Measurements from ENCODE around the gene ADGRL3.

The ADGRL3 gene

GRCh38 chr4:61995717-61996340, 795.7 kb downstream of the ADGRL3 start:
- no peak overlapping the region for H3K4me3 ChIP-seq (ENCODE audit: insufficient read depth, low read depth, low read length)
- H3K36me3 ChIP-seq (ENCODE audit: control insufficient read depth, insufficient read depth, low read length) = no peaks in the 10 kb centered on the region
- H3K9me3 ChIP-seq (ENCODE audit: control insufficient read depth, low read length) = no peaks in the 10 kb centered on the region
- H3K27me3 ChIP-seq (ENCODE audit: control insufficient read depth, insufficient read depth, low read length, poor library complexity, severe bottlenecking) = no peaks in the 10 kb centered on the region
- H3K27ac ChIP-seq (ENCODE audit: insufficient read depth, low read depth, low read length, poor library complexity, severe bottlenecking) = no peak overlapping the region
- H3K4me1 ChIP-seq (ENCODE audit: control insufficient read depth, insufficient read depth, low read length) = no peaks in the 10 kb centered on the region
- 86 to 95% methylated on average over 2 of the region's 2 CpGs for WGBS, 2 experiments

GRCh38 chr4:61996943-61997342, 796.8 kb downstream of the ADGRL3 start:
- Histone ChIP-seq H3K36me3 (ENCODE audit: control insufficient read depth, insufficient read depth, low read length) (no peaks in the 10 kb centered on the region), H3K9me3 (ENCODE audit: control insufficient read depth, low read length) (no peaks in the 10 kb centered on the region), H3K27ac (ENCODE audit: insufficient read depth, low read depth, low read length, poor library complexity, severe bottlenecking) (no peak overlapping the region), H3K4me3 (ENCODE audit: insufficient read depth, low read depth, low read length) (no peak overlapping the region), H3K4me1 (ENCODE audit: control insufficient read depth, insufficient read depth, low read length) (no peaks in the 10 kb centered on the region), H3K27me3 (ENCODE audit: control insufficient read depth, insufficient read depth, low read length, poor library complexity, severe bottlenecking) (no peaks in the 10 kb centered on the region)
- no CpG with 5 or more reads among the region's 1 CpG for WGBS, 2 experiments

- no peak overlapping the region for H3K4me3 ChIP-seq (ENCODE audit: insufficient read depth, low read depth, low read length)
- no peaks in the 10 kb centered on the region for H3K36me3 ChIP-seq (ENCODE audit: control insufficient read depth, insufficient read depth, low read length)
- H3K27me3 ChIP-seq (ENCODE audit: control insufficient read depth, insufficient read depth, low read length, poor library complexity, severe bottlenecking) = no peaks in the 10 kb centered on the region
- H3K27ac ChIP-seq (ENCODE audit: insufficient read depth, low read depth, low read length, poor library complexity, severe bottlenecking) = no peak overlapping the region
- H3K9me3 ChIP-seq (ENCODE audit: control insufficient read depth, low read length) = no peaks in the 10 kb centered on the region
- WGBS, 2 experiments = 92 to 97% methylated on average over 2 of the region's 2 CpGs
- no peaks in the 10 kb centered on the region for H3K4me1 ChIP-seq (ENCODE audit: control insufficient read depth, insufficient read depth, low read length)
Observed at GRCh38 chr4:61997831-61998230, 797.7 kb downstream of the ADGRL3 start.

GRCh38 chr4:62003695-62004094, 803.6 kb downstream of the ADGRL3 start:
- no peaks in the 10 kb centered on the region for H3K36me3 ChIP-seq (ENCODE audit: control insufficient read depth, insufficient read depth, low read length)
- 100% methylated on average over 1 of the region's 1 CpG; no CpG with 5 or more reads in 1 of the 2 experiments for WGBS, 2 experiments
- no peaks in the 10 kb centered on the region for H3K27me3 ChIP-seq (ENCODE audit: control insufficient read depth, insufficient read depth, low read length, poor library complexity, severe bottlenecking)
- H3K27ac ChIP-seq (ENCODE audit: insufficient read depth, low read depth, low read length, poor library complexity, severe bottlenecking) = no peak overlapping the region
- no peaks in the 10 kb centered on the region for H3K4me1 ChIP-seq (ENCODE audit: control insufficient read depth, insufficient read depth, low read length)
- no peaks in the 10 kb centered on the region for H3K9me3 ChIP-seq (ENCODE audit: control insufficient read depth, low read length)
- no peak overlapping the region for H3K4me3 ChIP-seq (ENCODE audit: insufficient read depth, low read depth, low read length)

DNA sequence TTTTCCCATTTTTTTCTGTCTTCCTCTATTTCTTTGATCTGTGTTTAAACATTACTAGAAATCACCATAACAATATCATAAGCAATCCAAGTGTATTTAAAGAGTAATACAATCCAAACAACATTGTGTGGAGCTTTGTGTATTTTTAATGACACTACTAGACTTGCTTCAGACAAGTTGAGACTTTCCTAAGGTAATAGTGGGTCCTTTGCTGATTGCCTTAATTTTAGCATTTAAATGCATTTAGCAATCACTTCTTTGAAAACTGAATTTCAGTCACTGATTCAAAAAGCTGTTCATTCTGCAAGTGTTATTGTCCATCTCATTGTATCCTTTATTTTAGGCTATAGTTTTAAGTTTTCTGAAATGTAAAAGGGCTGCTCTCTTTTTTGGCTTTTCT, 804.8 kb downstream of the ADGRL3 start:
- Histone ChIP-seq H3K36me3 (ENCODE audit: control insufficient read depth, insufficient read depth, low read length) (no peaks in the 10 kb centered on the region), H3K4me1 (ENCODE audit: control insufficient read depth, insufficient read depth, low read length) (no peaks in the 10 kb centered on the region), H3K4me3 (ENCODE audit: insufficient read depth, low read depth, low read length) (no peak overlapping the region), H3K27me3 (ENCODE audit: control insufficient read depth, insufficient read depth, low read length, poor library complexity, severe bottlenecking) (no peaks in the 10 kb centered on the region), H3K27ac (ENCODE audit: insufficient read depth, low read depth, low read length, poor library complexity, severe bottlenecking) (no peak overlapping the region), H3K9me3 (ENCODE audit: control insufficient read depth, low read length) (no peaks in the 10 kb centered on the region)

- no peaks in the 10 kb centered on the region for H3K9me3 ChIP-seq (ENCODE audit: control insufficient read depth, low read length)
- H3K36me3 ChIP-seq (ENCODE audit: control insufficient read depth, insufficient read depth, low read length) = no peaks in the 10 kb centered on the region
- WGBS, 2 experiments = 69 to 71% methylated on average over 5 of the region's 5 CpGs
- H3K4me1 ChIP-seq (ENCODE audit: control insufficient read depth, insufficient read depth, low read length) = no peaks in the 10 kb centered on the region
- no peak overlapping the region for H3K4me3 ChIP-seq (ENCODE audit: insufficient read depth, low read depth, low read length)
- H3K27ac ChIP-seq (ENCODE audit: insufficient read depth, low read depth, low read length, poor library complexity, severe bottlenecking) = no peak overlapping the region
- H3K27me3 ChIP-seq (ENCODE audit: control insufficient read depth, insufficient read depth, low read length, poor library complexity, severe bottlenecking) = no peaks in the 10 kb centered on the region
Observed at GRCh38 chr4:62006108-62006507, 806.0 kb downstream of the ADGRL3 start.

DNA sequence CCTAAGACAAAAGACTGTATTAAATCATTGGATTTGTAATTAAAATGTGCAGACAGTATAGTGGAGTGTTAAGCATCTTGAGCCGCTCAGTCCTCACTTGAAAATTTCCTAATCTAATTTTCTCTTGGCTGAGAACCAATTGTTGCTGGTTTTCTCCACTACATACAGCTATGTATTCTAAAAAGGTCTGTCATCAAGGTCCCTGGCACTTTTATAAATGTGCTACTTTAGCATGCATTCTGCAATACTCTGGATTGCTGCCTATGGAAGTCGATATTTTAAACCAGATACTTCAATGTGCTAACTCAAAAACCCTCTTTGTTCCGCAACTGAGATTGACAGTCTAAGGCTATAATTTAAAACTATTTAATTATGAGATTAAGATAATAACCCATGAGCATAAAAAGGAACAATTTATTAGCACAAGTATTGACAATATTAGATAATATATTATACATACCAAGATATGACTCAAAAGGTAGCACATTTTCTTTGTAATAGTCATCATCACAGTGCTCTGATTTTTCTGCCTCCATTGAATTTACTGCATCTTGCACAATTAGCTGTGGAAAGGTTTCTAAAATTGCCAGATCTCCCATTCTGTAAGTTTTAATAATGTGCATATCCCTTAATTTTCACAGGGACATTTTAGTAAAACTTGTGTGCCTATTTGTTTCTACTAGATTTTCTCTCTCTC, 815.1 kb downstream of the ADGRL3 start:
- Histone ChIP-seq H3K27ac (ENCODE audit: insufficient read depth, low read depth, low read length, poor library complexity, severe bottlenecking) (no peak overlapping the region), H3K36me3 (ENCODE audit: control insufficient read depth, insufficient read depth, low read length) (no peaks in the 10 kb centered on the region), H3K9me3 (ENCODE audit: control insufficient read depth, low read length) (no peaks in the 10 kb centered on the region), H3K27me3 (ENCODE audit: control insufficient read depth, insufficient read depth, low read length, poor library complexity, severe bottlenecking) (no peaks in the 10 kb centered on the region), H3K4me1 (ENCODE audit: control insufficient read depth, insufficient read depth, low read length) (no peaks in the 10 kb centered on the region), H3K4me3 (ENCODE audit: insufficient read depth, low read depth, low read length) (no peak overlapping the region)
- WGBS, 2 experiments = 78 to 85% methylated on average over 2 of the region's 3 CpGs

GRCh38 chr4:62018537-62018936, 818.4 kb downstream of the ADGRL3 start:
- H3K4me1 ChIP-seq (ENCODE audit: control insufficient read depth, insufficient read depth, low read length) = no peaks in the 10 kb centered on the region
- no peaks in the 10 kb centered on the region for H3K36me3 ChIP-seq (ENCODE audit: control insufficient read depth, insufficient read depth, low read length)
- WGBS, 2 experiments = 88 to 91% methylated on average over 4 of the region's 4 CpGs
- H3K9me3 ChIP-seq (ENCODE audit: control insufficient read depth, low read length) = no peaks in the 10 kb centered on the region
- no peak overlapping the region for H3K27ac ChIP-seq (ENCODE audit: insufficient read depth, low read depth, low read length, poor library complexity, severe bottlenecking)
- no peaks in the 10 kb centered on the region for H3K27me3 ChIP-seq (ENCODE audit: control insufficient read depth, insufficient read depth, low read length, poor library complexity, severe bottlenecking)
- H3K4me3 ChIP-seq (ENCODE audit: insufficient read depth, low read depth, low read length) = no peak overlapping the region

GRCh38 chr4:62023633-62024032, 823.5 kb downstream of the ADGRL3 start:
- no peak overlapping the region for H3K27ac ChIP-seq (ENCODE audit: insufficient read depth, low read depth, low read length, poor library complexity, severe bottlenecking)
- H3K9me3 ChIP-seq (ENCODE audit: control insufficient read depth, low read length) = no peaks in the 10 kb centered on the region
- H3K4me3 ChIP-seq (ENCODE audit: insufficient read depth, low read depth, low read length) = no peak overlapping the region
- H3K27me3 ChIP-seq (ENCODE audit: control insufficient read depth, insufficient read depth, low read length, poor library complexity, severe bottlenecking) = no peaks in the 10 kb centered on the region
- H3K36me3 ChIP-seq (ENCODE audit: control insufficient read depth, insufficient read depth, low read length) = no peaks in the 10 kb centered on the region
- no peaks in the 10 kb centered on the region for H3K4me1 ChIP-seq (ENCODE audit: control insufficient read depth, insufficient read depth, low read length)
- 84% methylated on average over 3 of the region's 3 CpGs; no CpG with 5 or more reads in 1 of the 2 experiments for WGBS, 2 experiments

DNA sequence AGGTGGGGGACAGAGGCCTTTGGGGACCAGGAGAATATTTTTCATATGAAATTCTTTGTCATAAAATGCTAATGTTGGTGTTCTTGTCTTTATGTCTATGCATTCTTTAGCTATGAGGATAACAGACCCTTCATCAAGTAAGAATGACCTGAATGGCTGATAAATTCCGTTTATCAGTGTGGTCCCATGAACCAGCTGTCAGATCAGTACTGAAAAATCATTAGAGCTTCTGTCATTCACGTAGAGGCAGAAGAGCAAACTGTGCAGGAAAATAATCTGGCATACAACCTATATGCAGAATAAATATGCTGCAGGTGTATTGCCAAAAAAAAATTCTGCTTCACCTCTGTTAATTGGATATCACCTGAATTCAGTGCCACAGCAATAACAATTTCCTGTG, 828.6 kb downstream of the ADGRL3 start:
- no peaks in the 10 kb centered on the region for H3K9me3 ChIP-seq (ENCODE audit: control insufficient read depth, low read length)
- no peaks in the 10 kb centered on the region for H3K27me3 ChIP-seq (ENCODE audit: control insufficient read depth, insufficient read depth, low read length, poor library complexity, severe bottlenecking)
- H3K27ac ChIP-seq (ENCODE audit: insufficient read depth, low read depth, low read length, poor library complexity, severe bottlenecking) = no peak overlapping the region
- 90 to 93% methylated on average over 2 of the region's 2 CpGs for WGBS, 2 experiments
- H3K36me3 ChIP-seq (ENCODE audit: control insufficient read depth, insufficient read depth, low read length) = no peaks in the 10 kb centered on the region
- H3K4me3 ChIP-seq (ENCODE audit: insufficient read depth, low read depth, low read length) = no peak overlapping the region
- no peaks in the 10 kb centered on the region for H3K4me1 ChIP-seq (ENCODE audit: control insufficient read depth, insufficient read depth, low read length)
